Measurements from ENCODE around the gene SEMA4F. TPM values are rescaled to one million over a fixed set of nuclear protein-coding genes. Genes with fewer than 3 reads are reported as not detected.

SEMA4F gene
- total and polyA plus RNA-seq, 4 donors: 1.4 to 10.8 (median 7.2) TPM

GRCh38 chr2:74707837-74708236 lies 53.8 kb downstream of the SEMA4F start:
- DNase-seq (no peak), ATAC-seq (ENCODE audit: low FRiP score) (no peak)
- peaks cover 0 to 2% of the 10 kb centered on the region in 2 donors for H3K36me3 ChIP-seq (ENCODE audit: control insufficient read depth in 1 of 2, insufficient read depth in 2 of 2, low read length in 1 of 2)
- 90 to 93% methylated on average over 3 of the region's 3 CpGs for WGBS, 2 donors
- no peaks in the 10 kb centered on the region for H3K27me3 ChIP-seq (ENCODE audit: control insufficient read depth in 1 of 2, insufficient read depth in 2 of 2, low read length in 1 of 2)
- no peaks in the 10 kb centered on the region for H3K4me1 ChIP-seq (ENCODE audit: control insufficient read depth in 1 of 2, insufficient read depth in 2 of 2, low read length in 2 of 2)
- H3K4me3 ChIP-seq (ENCODE audit: low read length in 2 of 2): no peak overlapping the region
- H3K9me3 ChIP-seq (ENCODE audit: control insufficient read depth, low read length): no peaks in the 10 kb centered on the region
- H3K27ac ChIP-seq (ENCODE audit: low read depth in 1 of 2, low read length in 2 of 2): no peak overlapping the region
- intact Hi-C loops (cut with DNase I): no loop called here

GRCh38 chr2:74708296-74708695 lies 54.2 kb downstream of the SEMA4F start:
- peaks cover 0 to 2% of the 10 kb centered on the region in 2 donors for H3K36me3 ChIP-seq (ENCODE audit: control insufficient read depth in 1 of 2, insufficient read depth in 2 of 2, low read length in 1 of 2)
- H3K27ac ChIP-seq (ENCODE audit: low read depth in 1 of 2, low read length in 2 of 2): no peak overlapping the region
- no peak for ATAC-seq (ENCODE audit: low FRiP score)
- intact Hi-C loops (cut with DNase I): no loop called here
- no peak overlapping the region for H3K4me3 ChIP-seq (ENCODE audit: low read length in 2 of 2)
- no peak for DNase-seq
- no peaks in the 10 kb centered on the region for H3K4me1 ChIP-seq (ENCODE audit: control insufficient read depth in 1 of 2, insufficient read depth in 2 of 2, low read length in 2 of 2)
- H3K27me3 ChIP-seq (ENCODE audit: control insufficient read depth in 1 of 2, insufficient read depth in 2 of 2, low read length in 1 of 2): no peaks in the 10 kb centered on the region
- H3K9me3 ChIP-seq (ENCODE audit: control insufficient read depth, low read length): no peaks in the 10 kb centered on the region

DNA sequence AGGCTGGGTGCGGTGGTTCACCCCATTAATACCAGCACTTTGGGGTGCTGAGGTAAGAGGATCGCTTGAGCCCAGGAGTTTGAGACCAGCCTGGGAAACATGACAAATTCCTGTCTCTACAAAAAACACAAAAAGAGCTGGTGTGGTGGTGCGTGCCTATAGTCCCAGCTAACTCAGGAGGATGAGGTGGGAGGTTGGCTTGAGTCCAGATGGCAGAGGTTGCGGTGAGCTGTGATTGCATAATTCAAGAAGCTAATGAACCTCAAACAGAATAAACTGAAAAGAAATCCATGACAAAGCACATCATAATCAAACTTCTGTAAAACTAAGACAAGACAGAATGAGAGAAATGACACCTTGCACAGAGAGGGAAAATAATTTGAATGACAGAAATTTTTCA lies 54.8 kb downstream of the SEMA4F start:
- DNase-seq: no peak
- H3K36me3 ChIP-seq (ENCODE audit: control insufficient read depth in 1 of 2, insufficient read depth in 2 of 2, low read length in 1 of 2): peaks cover 0 to 2% of the 10 kb centered on the region in 2 donors
- H3K27ac ChIP-seq (ENCODE audit: low read depth in 1 of 2, low read length in 2 of 2): no peak overlapping the region
- ATAC-seq (ENCODE audit: low FRiP score): no peak
- no peak overlapping the region for H3K4me3 ChIP-seq (ENCODE audit: low read length in 2 of 2)
- H3K27me3 ChIP-seq (ENCODE audit: control insufficient read depth in 1 of 2, insufficient read depth in 2 of 2, low read length in 1 of 2): no peaks in the 10 kb centered on the region
- H3K4me1 ChIP-seq (ENCODE audit: control insufficient read depth in 1 of 2, insufficient read depth in 2 of 2, low read length in 2 of 2): no peaks in the 10 kb centered on the region
- H3K9me3 ChIP-seq (ENCODE audit: control insufficient read depth, low read length): no peaks in the 10 kb centered on the region
- WGBS, 2 donors: 74 to 79% methylated on average over 4 of the region's 4 CpGs
- intact Hi-C loops (cut with DNase I): no loop called here

DNA sequence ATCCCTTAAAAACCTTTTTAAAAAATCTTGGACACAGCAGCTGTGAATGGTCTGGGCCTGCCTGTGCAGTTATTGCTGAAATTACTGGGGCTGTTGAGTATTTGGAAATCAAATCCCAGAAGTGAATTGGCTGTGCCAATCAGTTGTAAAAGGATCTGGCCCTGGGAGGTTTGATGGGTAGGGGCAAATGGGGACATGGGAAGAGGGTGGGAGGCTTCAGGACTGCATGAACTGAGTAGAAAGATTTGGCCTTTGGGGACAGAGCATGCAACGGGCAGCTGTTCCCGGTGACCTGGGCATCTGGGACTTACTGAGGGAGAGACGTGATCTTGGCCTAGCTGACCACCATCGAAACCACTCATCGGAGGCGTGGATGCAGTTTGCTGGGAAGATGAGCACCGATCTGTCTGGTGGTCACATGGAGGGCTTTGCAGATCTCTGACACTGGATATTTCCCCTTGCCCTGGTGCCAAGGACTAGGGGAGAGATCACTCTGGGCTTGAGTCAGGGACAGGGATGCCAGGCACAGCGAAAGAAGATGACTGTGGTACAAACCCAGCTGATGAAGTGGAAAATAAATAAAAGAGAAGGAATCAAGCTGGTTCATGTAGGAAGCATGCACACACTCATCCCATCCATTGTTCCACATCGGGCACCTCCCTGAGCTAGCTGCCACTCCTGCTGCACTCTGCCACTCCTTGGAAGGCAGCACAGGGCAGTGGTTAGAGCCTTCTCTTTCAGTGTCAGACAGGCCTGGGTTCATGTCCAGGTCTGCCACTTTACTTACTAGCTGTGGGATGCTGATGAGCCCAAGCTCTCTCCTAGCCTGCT lies 58.4 kb downstream of the SEMA4F start:
- no peak for DNase-seq
- WGBS, 2 donors: 93 to 96% methylated on average over 9 of the region's 9 CpGs

GRCh38 chr2:74714691-74715080 lies 60.6 kb downstream of the SEMA4F start:
- H3K27ac ChIP-seq (ENCODE audit: low read depth in 1 of 2, low read length in 2 of 2): no peak overlapping the region
- no peak overlapping the region for H3K4me3 ChIP-seq (ENCODE audit: low read length in 2 of 2)
- 17 to 26% methylated on average over 8 of the region's 8 CpGs for WGBS, 2 donors
- H3K4me1 ChIP-seq (ENCODE audit: control insufficient read depth in 1 of 2, insufficient read depth in 2 of 2, low read length in 2 of 2): no peaks in the 10 kb centered on the region
- intact Hi-C loops (cut with DNase I): loop anchor here (1.0 to 2.0 kb wide), 4 partner anchors 120 to 162 kb away; partner anchors contain the start of gene HK2 (in 1 of the 2)
- no peaks in the 10 kb centered on the region for H3K36me3 ChIP-seq (ENCODE audit: control insufficient read depth in 1 of 2, insufficient read depth in 2 of 2, low read length in 1 of 2)
- no peaks in the 10 kb centered on the region for H3K27me3 ChIP-seq (ENCODE audit: control insufficient read depth in 1 of 2, insufficient read depth in 2 of 2, low read length in 1 of 2)
- ATAC-seq (ENCODE audit: low FRiP score) (no peak), DNase-seq (no peak)
- no peaks in the 10 kb centered on the region for H3K9me3 ChIP-seq (ENCODE audit: control insufficient read depth, low read length)

More for the DNA sequence above, 58.4 kb downstream of the SEMA4F start:
- no peak overlapping the region for H3K27ac ChIP-seq (ENCODE audit: low read depth in 1 of 2, low read length in 2 of 2)
- H3K36me3 ChIP-seq (ENCODE audit: control insufficient read depth in 1 of 2, insufficient read depth in 2 of 2, low read length in 1 of 2): no peaks in the 10 kb centered on the region
- no peaks in the 10 kb centered on the region for H3K9me3 ChIP-seq (ENCODE audit: control insufficient read depth, low read length)
- intact Hi-C loops (cut with DNase I): no loop called here
- no peak for ATAC-seq (ENCODE audit: low FRiP score)
- no peaks in the 10 kb centered on the region for H3K4me1 ChIP-seq (ENCODE audit: control insufficient read depth in 1 of 2, insufficient read depth in 2 of 2, low read length in 2 of 2)
- no peaks in the 10 kb centered on the region for H3K27me3 ChIP-seq (ENCODE audit: control insufficient read depth in 1 of 2, insufficient read depth in 2 of 2, low read length in 1 of 2)
- H3K4me3 ChIP-seq (ENCODE audit: low read length in 2 of 2): no peak overlapping the region

- Histone ChIP-seq H3K36me3 (ENCODE audit: control insufficient read depth in 1 of 2, insufficient read depth in 2 of 2, low read length in 1 of 2) (no peaks in the 10 kb centered on the region), H3K27me3 (ENCODE audit: control insufficient read depth in 1 of 2, insufficient read depth in 2 of 2, low read length in 1 of 2) (no peaks in the 10 kb centered on the region), H3K27ac (ENCODE audit: low read depth in 1 of 2, low read length in 2 of 2) (peak overlapping the region in 1 of 2 donors; percentile 11), H3K4me3 (ENCODE audit: low read length in 2 of 2) (peak overlapping the region; percentile 31 to 32), H3K4me1 (ENCODE audit: control insufficient read depth in 1 of 2, insufficient read depth in 2 of 2, low read length in 2 of 2) (no peaks in the 10 kb centered on the region), H3K9me3 (ENCODE audit: control insufficient read depth, low read length) (no peaks in the 10 kb centered on the region)
- ATAC-seq (ENCODE audit: low FRiP score) (peak; percentile 95), DNase-seq (peak; percentile 86 to 94)
- WGBS, 2 donors: 0 to 1% methylated on average over 45 to 56 of the region's 56 CpGs
- intact Hi-C loops (cut with DNase I): loop anchor here (1.0 to 2.0 kb wide), 4 partner anchors 120 to 162 kb away; partner anchors contain the start of gene HK2 (in 1 of the 2)
Measured at GRCh38 chr2:74715081-74715791, 61.2 kb downstream of the SEMA4F start.

- DNase-seq (no peak), ATAC-seq (ENCODE audit: low FRiP score) (no peak)
- Histone ChIP-seq H3K4me1 (ENCODE audit: control insufficient read depth in 1 of 2, insufficient read depth in 2 of 2, low read length in 2 of 2) (no peaks in the 10 kb centered on the region), H3K36me3 (ENCODE audit: control insufficient read depth in 1 of 2, insufficient read depth in 2 of 2, low read length in 1 of 2) (no peaks in the 10 kb centered on the region), H3K9me3 (ENCODE audit: control insufficient read depth, low read length) (no peaks in the 10 kb centered on the region), H3K27ac (ENCODE audit: low read depth in 1 of 2, low read length in 2 of 2) (no peak overlapping the region), H3K27me3 (ENCODE audit: control insufficient read depth in 1 of 2, insufficient read depth in 2 of 2, low read length in 1 of 2) (no peaks in the 10 kb centered on the region), H3K4me3 (ENCODE audit: low read length in 2 of 2) (peak overlapping the region; percentile 31 to 32)
- intact Hi-C loops (cut with DNase I): loop anchor here (1.0 to 2.0 kb wide), 4 partner anchors 119 to 161 kb away; partner anchors contain the start of gene HK2 (in 1 of the 2)
- WGBS, 2 donors: 46 to 49% methylated on average over 6 of the region's 6 CpGs
Measured at GRCh38 chr2:74715880-74716279, 61.8 kb downstream of the SEMA4F start.

DNA sequence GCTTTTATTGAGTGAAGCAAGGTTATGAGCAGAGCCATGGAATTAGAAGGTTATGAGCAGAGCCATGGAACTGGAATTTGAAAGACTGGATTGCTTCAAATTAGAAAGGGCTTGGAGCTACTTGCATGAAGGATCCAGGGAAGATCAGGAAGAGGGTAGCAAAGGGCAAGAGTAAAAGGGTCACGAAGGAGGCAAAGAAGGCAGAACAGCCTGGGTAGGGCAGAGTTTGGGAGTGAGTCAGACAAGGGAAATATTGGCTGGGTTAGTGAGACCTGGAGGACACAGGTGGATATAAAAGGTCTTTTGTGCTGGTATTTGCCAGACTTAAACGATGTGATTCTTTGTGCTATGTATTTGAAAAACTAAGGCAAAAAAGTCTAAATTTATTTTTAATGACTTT lies 65.0 kb downstream of the SEMA4F start:
- DNase-seq: no peak
- Histone ChIP-seq H3K4me3 (ENCODE audit: low read length in 2 of 2) (no peak overlapping the region), H3K4me1 (ENCODE audit: control insufficient read depth in 1 of 2, insufficient read depth in 2 of 2, low read length in 2 of 2) (no peaks in the 10 kb centered on the region), H3K27ac (ENCODE audit: low read depth in 1 of 2, low read length in 2 of 2) (no peak overlapping the region), H3K27me3 (ENCODE audit: control insufficient read depth in 1 of 2, insufficient read depth in 2 of 2, low read length in 1 of 2) (no peaks in the 10 kb centered on the region), H3K9me3 (ENCODE audit: control insufficient read depth, low read length) (no peaks in the 10 kb centered on the region), H3K36me3 (ENCODE audit: control insufficient read depth in 1 of 2, insufficient read depth in 2 of 2, low read length in 1 of 2) (no peaks in the 10 kb centered on the region)
- WGBS, 2 donors: 76 to 77% methylated on average over 2 of the region's 2 CpGs
- intact Hi-C loops (cut with DNase I): no loop called here
- ATAC-seq (ENCODE audit: low FRiP score): no peak

All from aorta (tissue), 5 donors.